ENCODE results near the gene DYNC1I1. TPM values are rescaled to one million over a fixed set of nuclear protein-coding genes. Genes with fewer than 3 reads are reported as not detected.

Gene DYNC1I1
- total RNA-seq, 1 experiment from 2014 or later, result 3.6 TPM

GRCh38 chr7:96102096-96102811 is 329.9 kb downstream of the DYNC1I1 start:
- H3K27me3 ChIP-seq (replicated peaks; ENCODE audit: insufficient read depth, low read depth, low read length, poor library complexity), result no peaks in the 10 kb centered on the region
- no peaks in the 10 kb centered on the region for H3K36me3 ChIP-seq (ENCODE audit: insufficient read depth, low read length, poor library complexity, severe bottlenecking)
- intact Hi-C loops (cut with micrococcal nuclease; ENCODE audit: unreplicated experiment), result no loop called here
- POLR2A ChIA-PET (ENCODE audit: low non-redundant PET), result interaction anchor here (0.5 kb wide), 1 partner anchor 418 kb away, joined by 3 read pairs; no protein-coding TSS in a partner anchor
- CTCF ChIA-PET, result no interaction called here
- H3K4me1 ChIP-seq (ENCODE audit: insufficient read depth, low read length, poor library complexity, severe bottlenecking), result no peaks in the 10 kb centered on the region
- no peak for DNase-seq (ENCODE audit: low spot score)
- BruUV-seq (replicated peaks), result no TSS peak
- no peaks in the 10 kb centered on the region for H3K9me3 ChIP-seq (ENCODE audit: low read depth, low read length, poor library complexity, severe bottlenecking)
- no peak overlapping the region for H3K4me3 ChIP-seq (ENCODE audit: low read depth, low read length, poor library complexity, severe bottlenecking)
- TF ChIP-seq CTCF (conservative IDR thresholded peaks at IDR 0.05; ENCODE audit: low read depth, low read length) (no peak), EZH2 (IDR thresholded peaks at IDR 0.05; ENCODE audit: borderline replicate concordance, low read depth, low read length, poor library complexity, severe bottlenecking) (no peak)
- H3K27ac ChIP-seq (ENCODE audit: low read depth, low read length, poor library complexity, severe bottlenecking), result no peak overlapping the region

- no peaks in the 10 kb centered on the region for H3K9me3 ChIP-seq (ENCODE audit: low read depth, low read length, poor library complexity, severe bottlenecking)
- H3K4me1 ChIP-seq (ENCODE audit: insufficient read depth, low read length, poor library complexity, severe bottlenecking), result no peaks in the 10 kb centered on the region
- DNase-seq (ENCODE audit: low spot score), result no peak
- intact Hi-C loops (cut with micrococcal nuclease; ENCODE audit: unreplicated experiment), result no loop called here
- ChIA-PET POLR2A (ENCODE audit: low non-redundant PET) (no interaction called here), CTCF (no interaction called here)
- TF ChIP-seq EZH2 (IDR thresholded peaks at IDR 0.05; ENCODE audit: borderline replicate concordance, low read depth, low read length, poor library complexity, severe bottlenecking), result no peak
- no peak for TF ChIP-seq CTCF (conservative IDR thresholded peaks at IDR 0.05; ENCODE audit: low read depth, low read length)
- no peak overlapping the region for H3K27ac ChIP-seq (ENCODE audit: low read depth, low read length, poor library complexity, severe bottlenecking)
- no peak overlapping the region for H3K4me3 ChIP-seq (ENCODE audit: low read depth, low read length, poor library complexity, severe bottlenecking)
- BruUV-seq (replicated peaks), result no TSS peak
- no peaks in the 10 kb centered on the region for H3K36me3 ChIP-seq (ENCODE audit: insufficient read depth, low read length, poor library complexity, severe bottlenecking)
- no peaks in the 10 kb centered on the region for H3K27me3 ChIP-seq (replicated peaks; ENCODE audit: insufficient read depth, low read depth, low read length, poor library complexity)
These were observed 332.6 kb downstream of the DYNC1I1 start for GRCh38 chr7:96104984-96105383.

- CTCF ChIA-PET, result no interaction called here
- Histone ChIP-seq H3K9me3 (ENCODE audit: low read depth, low read length, poor library complexity, severe bottlenecking) (no peaks in the 10 kb centered on the region), H3K4me1 (ENCODE audit: insufficient read depth, low read length, poor library complexity, severe bottlenecking) (no peaks in the 10 kb centered on the region), H3K4me3 (ENCODE audit: low read depth, low read length, poor library complexity, severe bottlenecking) (no peak overlapping the region), H3K27me3 (replicated peaks; ENCODE audit: insufficient read depth, low read depth, low read length, poor library complexity) (no peaks in the 10 kb centered on the region), H3K36me3 (ENCODE audit: insufficient read depth, low read length, poor library complexity, severe bottlenecking) (no peaks in the 10 kb centered on the region), H3K27ac (ENCODE audit: low read depth, low read length, poor library complexity, severe bottlenecking) (no peak overlapping the region)
- BruUV-seq (replicated peaks), result no TSS peak
- TF ChIP-seq CTCF (conservative IDR thresholded peaks at IDR 0.05; ENCODE audit: low read depth, low read length), result no peak
- TF ChIP-seq EZH2 (IDR thresholded peaks at IDR 0.05; ENCODE audit: borderline replicate concordance, low read depth, low read length, poor library complexity, severe bottlenecking), result no peak
- intact Hi-C loops (cut with micrococcal nuclease; ENCODE audit: unreplicated experiment), result no loop called here
- POLR2A ChIA-PET (ENCODE audit: low non-redundant PET), result no interaction called here
- DNase-seq (ENCODE audit: low spot score), result no peak
These were observed 339.1 kb downstream of the DYNC1I1 start for GRCh38 chr7:96111405-96111804.

All from A673 (cell line).